ENCODE results near the gene JAML.

JAML gene

GRCh38 chr11:118162846-118163245 is 62.0 kb downstream of the JAML start:
- TF ChIP-seq FOXP2 (optimal IDR thresholded peaks at IDR 0.05; ENCODE audit: borderline replicate concordance, extremely low read depth, extremely low read length, insufficient read depth) (no peak), REST (IDR thresholded peaks at IDR 0.05; ENCODE audit: insufficient read depth in 1 of 2, low read depth in 2 of 2, low read length in 2 of 2) (no peak), POLR2AphosphoS5 (IDR thresholded peaks at IDR 0.05; ENCODE audit: low read depth, low read length) (no peak), SIN3A (IDR thresholded peaks at IDR 0.05; ENCODE audit: borderline replicate concordance, insufficient read depth, low read length) (no peak), TAF1 (IDR thresholded peaks at IDR 0.05; ENCODE audit: borderline replicate concordance, insufficient read depth, low read length) (no peak)

- TF ChIP-seq SIN3A (IDR thresholded peaks at IDR 0.05; ENCODE audit: borderline replicate concordance, insufficient read depth, low read length) (no peak), REST (IDR thresholded peaks at IDR 0.05; ENCODE audit: insufficient read depth in 1 of 2, low read depth in 2 of 2, low read length in 2 of 2) (no peak), POLR2AphosphoS5 (IDR thresholded peaks at IDR 0.05; ENCODE audit: low read depth, low read length) (no peak), FOXP2 (optimal IDR thresholded peaks at IDR 0.05; ENCODE audit: borderline replicate concordance, extremely low read depth, extremely low read length, insufficient read depth) (no peak), TAF1 (IDR thresholded peaks at IDR 0.05; ENCODE audit: borderline replicate concordance, insufficient read depth, low read length) (no peak)
These were observed 63.0 kb downstream of the JAML start for GRCh38 chr11:118161786-118162185.

GRCh38 chr11:118157186-118157895 is 67.5 kb downstream of the JAML start:
- no peak for TF ChIP-seq FOXP2 (optimal IDR thresholded peaks at IDR 0.05; ENCODE audit: borderline replicate concordance, extremely low read depth, extremely low read length, insufficient read depth)
- no peak for TF ChIP-seq POLR2AphosphoS5 (IDR thresholded peaks at IDR 0.05; ENCODE audit: low read depth, low read length)
- no peak for TF ChIP-seq SIN3A (IDR thresholded peaks at IDR 0.05; ENCODE audit: borderline replicate concordance, insufficient read depth, low read length)
- no peak for TF ChIP-seq REST (IDR thresholded peaks at IDR 0.05; ENCODE audit: insufficient read depth in 1 of 2, low read depth in 2 of 2, low read length in 2 of 2)
- no peak for TF ChIP-seq TAF1 (IDR thresholded peaks at IDR 0.05; ENCODE audit: borderline replicate concordance, insufficient read depth, low read length)

GRCh38 chr11:118156531-118157185 is 68.2 kb downstream of the JAML start:
- TF ChIP-seq FOXP2 (optimal IDR thresholded peaks at IDR 0.05; ENCODE audit: borderline replicate concordance, extremely low read depth, extremely low read length, insufficient read depth) (no peak), REST (IDR thresholded peaks at IDR 0.05; ENCODE audit: insufficient read depth in 1 of 2, low read depth in 2 of 2, low read length in 2 of 2) (no peak)
